WI38 (cell line): ENCODE data around the gene ITGA3.

Experiments used
- H3K4me3 ChIP-seq: 2 replicates; pipeline ENCODE4 v1.5.1; 2011; ENCODE audit warnings: low read depth, mild to moderate bottlenecking, control low read depth, low read length
- TF ChIP-seq, protein P1 (sequence below): IDR thresholded peaks from 2 replicates; pipeline ENCODE4 v1.5.1; 2012; ENCODE audit warnings: low read depth, mild to moderate bottlenecking, control low read depth, low read length

Gene ITGA3

DNA sequence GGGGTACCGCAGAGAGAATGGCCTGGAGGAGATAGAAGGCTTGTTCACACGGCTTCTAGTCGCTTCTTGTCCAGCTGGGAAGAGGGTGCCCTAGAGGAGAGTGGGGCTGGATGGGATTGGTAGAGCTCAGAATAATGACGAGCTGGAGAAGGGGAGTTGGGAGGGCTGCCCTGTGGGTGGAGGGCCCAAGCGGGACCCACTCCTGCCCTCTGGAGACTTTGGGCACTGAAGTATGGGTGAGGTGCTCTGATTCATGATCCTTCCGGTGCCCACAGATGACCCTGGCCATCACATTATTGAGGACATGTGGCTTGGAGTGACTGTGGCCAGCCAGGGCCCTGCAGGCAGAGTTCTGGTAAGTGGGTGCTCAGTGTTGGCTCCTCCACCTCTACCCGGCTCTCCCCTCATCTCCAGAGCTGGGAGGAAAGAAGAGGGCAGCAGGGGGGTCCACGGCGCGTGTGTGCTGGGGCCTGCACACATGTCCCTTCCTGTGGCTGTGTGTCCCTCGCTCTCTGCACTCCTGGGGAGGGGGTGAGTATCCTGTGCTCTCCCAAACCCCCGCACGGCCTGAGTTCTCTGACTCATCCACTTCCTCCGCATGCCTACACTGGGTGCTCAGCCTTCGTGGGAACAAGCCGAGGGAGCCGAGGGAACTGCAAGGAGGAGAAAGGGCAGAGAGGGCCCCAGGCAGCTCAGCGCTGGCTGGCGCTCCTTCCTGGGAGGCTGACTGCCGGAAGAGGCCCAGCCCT, 8.5 kb downstream of the ITGA3 start:
- TF ChIP-seq, protein P1, sequence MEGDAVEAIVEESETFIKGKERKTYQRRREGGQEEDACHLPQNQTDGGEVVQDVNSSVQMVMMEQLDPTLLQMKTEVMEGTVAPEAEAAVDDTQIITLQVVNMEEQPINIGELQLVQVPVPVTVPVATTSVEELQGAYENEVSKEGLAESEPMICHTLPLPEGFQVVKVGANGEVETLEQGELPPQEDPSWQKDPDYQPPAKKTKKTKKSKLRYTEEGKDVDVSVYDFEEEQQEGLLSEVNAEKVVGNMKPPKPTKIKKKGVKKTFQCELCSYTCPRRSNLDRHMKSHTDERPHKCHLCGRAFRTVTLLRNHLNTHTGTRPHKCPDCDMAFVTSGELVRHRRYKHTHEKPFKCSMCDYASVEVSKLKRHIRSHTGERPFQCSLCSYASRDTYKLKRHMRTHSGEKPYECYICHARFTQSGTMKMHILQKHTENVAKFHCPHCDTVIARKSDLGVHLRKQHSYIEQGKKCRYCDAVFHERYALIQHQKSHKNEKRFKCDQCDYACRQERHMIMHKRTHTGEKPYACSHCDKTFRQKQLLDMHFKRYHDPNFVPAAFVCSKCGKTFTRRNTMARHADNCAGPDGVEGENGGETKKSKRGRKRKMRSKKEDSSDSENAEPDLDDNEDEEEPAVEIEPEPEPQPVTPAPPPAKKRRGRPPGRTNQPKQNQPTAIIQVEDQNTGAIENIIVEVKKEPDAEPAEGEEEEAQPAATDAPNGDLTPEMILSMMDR, result no peak
- H3K4me3 ChIP-seq, result no peak overlapping the region

- H3K4me3 ChIP-seq, result no peak overlapping the region
- TF ChIP-seq, protein P1, result no peak
Observed at GRCh38 chr17:50065056-50065455, 9.1 kb downstream of the ITGA3 start.

DNA sequence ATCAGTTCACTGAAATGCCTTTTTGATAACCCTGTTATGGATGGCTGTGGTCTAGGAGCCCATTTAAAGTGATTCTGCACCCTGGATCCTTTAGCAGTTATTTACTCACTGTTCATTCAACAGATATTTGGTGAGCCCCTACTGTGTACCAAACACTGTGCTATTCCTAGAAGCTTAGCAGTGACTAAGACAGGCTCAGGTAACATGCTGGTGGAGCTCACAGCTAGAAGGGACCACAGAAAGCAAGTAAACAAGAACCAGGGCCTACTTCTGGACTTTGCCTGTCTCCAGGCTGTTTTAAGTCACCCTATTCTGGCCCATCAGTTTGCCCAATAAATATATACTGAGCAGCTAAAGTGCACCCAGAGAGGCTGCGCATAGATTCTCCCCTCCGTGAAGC, 11.1 kb downstream of the ITGA3 start:
- TF ChIP-seq, protein P1, result no peak
- no peak overlapping the region for H3K4me3 ChIP-seq

- H3K4me3 ChIP-seq, result no peak overlapping the region
- TF ChIP-seq, protein P1, result no peak
Observed at GRCh38 chr17:50067996-50068395, 12.1 kb downstream of the ITGA3 start.

DNA sequence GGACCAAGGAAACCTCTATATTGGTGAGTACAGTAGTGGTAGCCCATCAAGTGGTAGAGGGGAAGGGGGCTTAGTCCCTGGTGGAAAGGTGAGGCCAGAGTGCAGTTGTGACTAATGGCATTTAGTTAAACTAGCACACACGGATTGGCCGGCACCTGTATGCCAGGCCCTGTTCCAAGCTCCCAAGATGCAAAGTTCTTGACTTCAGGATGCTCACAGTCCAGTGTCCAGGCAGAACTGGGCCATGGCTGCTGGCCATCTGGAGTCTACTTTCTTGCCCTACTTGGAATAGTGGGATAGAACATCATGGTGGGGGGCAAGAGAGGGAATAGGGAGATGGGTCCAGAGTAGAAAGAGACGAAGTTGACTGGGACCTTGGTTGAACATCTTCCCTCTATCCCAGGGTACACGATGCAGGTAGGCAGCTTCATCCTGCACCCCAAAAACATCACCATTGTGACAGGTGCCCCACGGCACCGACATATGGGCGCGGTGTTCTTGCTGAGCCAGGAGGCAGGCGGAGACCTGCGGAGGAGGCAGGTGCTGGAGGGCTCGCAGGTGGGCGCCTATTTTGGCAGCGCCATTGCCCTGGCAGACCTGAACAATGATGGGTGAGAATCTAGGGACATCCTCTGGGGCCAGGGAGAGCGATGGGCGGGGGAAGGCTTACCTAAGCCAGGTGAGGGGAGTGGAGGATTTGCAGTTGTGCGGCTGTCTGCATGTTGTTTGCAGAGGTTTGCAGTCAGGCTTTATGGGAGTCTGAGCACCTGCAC, 15.2 kb downstream of the ITGA3 start:
- H3K4me3 ChIP-seq, result no peak overlapping the region
- TF ChIP-seq, protein P1, result no peak

- TF ChIP-seq, protein P1, result no peak
- H3K4me3 ChIP-seq, result no peak overlapping the region
Observed at GRCh38 chr17:50071692-50072091, 15.8 kb downstream of the ITGA3 start.

- TF ChIP-seq, protein P1, result no peak
- H3K4me3 ChIP-seq, result no peak overlapping the region
Observed at GRCh38 chr17:50072130-50072529, 16.2 kb downstream of the ITGA3 start.
